OCI-LY3 (cell line): ENCODE results near the gene SLC37A1.

Source experiments
- CTCF ChIP-seq: fragments of 200-600, 300-600 bp; sonication (generic); IDR thresholded peaks from 2 replicates; pipeline ENCODE4 v1.5.1; 2014; ENCODE audit warnings: antibody characterized with exemption, low read length, low read depth
- EZH2phosphoT487 ChIP-seq: fragments of 200-600 bp; shearing (Covaris generic); IDR thresholded peaks from 2 replicates; pipeline ENCODE4 v1.6.1; 2018; ENCODE audit warnings: antibody characterized with exemption, mixed run types, low read depth

DNA sequence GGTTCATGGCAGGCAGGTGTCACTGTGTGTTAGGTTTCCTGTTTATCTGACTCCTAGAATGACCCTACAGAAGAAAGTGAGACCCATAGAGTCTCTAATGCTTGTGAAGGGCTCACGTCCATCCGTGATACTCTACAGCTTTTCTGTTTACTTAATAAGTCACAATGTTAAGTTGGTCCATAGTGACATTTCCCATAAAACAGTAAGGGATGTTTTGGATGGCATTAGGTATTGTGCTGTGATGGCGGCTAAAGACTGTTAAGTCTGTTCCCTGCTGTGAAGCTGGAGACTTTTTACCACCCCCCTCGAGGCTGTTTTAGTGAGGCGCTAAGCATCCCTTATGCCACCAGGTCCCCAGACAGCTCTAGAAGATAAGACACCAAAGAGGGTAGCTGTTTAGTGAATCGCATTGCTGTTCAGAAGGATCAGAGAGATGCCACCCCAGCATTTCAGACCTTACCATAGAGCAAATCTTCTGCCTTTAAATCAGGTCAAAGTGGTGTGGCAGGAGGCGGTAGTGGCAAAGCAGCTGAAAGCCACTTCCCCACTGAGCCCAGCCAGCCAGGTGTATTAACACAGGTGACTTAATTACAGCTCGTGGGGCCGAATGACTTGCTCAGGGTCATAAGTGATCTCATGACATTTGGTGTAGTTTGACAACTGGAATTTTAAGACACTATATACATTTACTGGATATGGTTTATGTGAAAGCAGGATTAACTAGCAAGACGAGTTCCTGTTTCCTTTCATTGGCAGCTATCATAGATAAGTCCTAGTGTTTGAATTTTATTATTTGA lies 25.0 kb downstream of the SLC37A1 start:
- TF ChIP-seq CTCF (no peak), EZH2phosphoT487 (no peak)
